ENCODE data around the gene GIMAP5.

- no peak for TF ChIP-seq YY1 (IDR thresholded peaks at IDR 0.05; ENCODE audit: insufficient read depth, insufficient read length)
- no peak for TF ChIP-seq SUZ12 (IDR thresholded peaks at IDR 0.05; ENCODE audit: extremely low read depth, insufficient read depth, insufficient read length)
- no peak for TF ChIP-seq ZNF274 (IDR thresholded peaks at IDR 0.05; ENCODE audit: low read depth, low read length)
These were observed 11.2 kb downstream of the GIMAP5 start for GRCh38 chr7:150748376-150748775.

Measured in NT2/D1 (cell line).